Right lobe of liver (tissue), 6 donors: Measurements from ENCODE around the gene DET1. TPM values are rescaled to one million over a fixed set of nuclear protein-coding genes. Genes with fewer than 3 reads are reported as not detected.
"Not testable (repeated sequence)": the region's sequence is repeated elsewhere in the genome, so short reads cannot be mapped to it uniquely, and the experiment has no call there.

Experiments
- ATAC-seq, 4 donors: fragments of 200-7000 bp; cut with Tn5 transposase; one replicate each; pipeline ENCODE4 v1.9.1; 2020; ENCODE audit warnings: mild to moderate bottlenecking in 4 of 4, moderate library complexity in 4 of 4
- DNase-seq, 3 donors: peaks; one replicate each; pipeline ENCODE4 v3.0.0-alpha.2; 2020
- H3K27ac ChIP-seq, 3 donors: fragments of 200-600 bp; one replicate each; pipeline ENCODE4 v1.8.0; 2022
- H3K27me3 ChIP-seq, 2 donors: fragments of 200-600 bp; one replicate each; pipeline ENCODE4 v1.8.0; 2022
- H3K36me3 ChIP-seq, 4 donors: fragments of 200-600 bp; sonication (generic) in 1 of 4; one replicate each; pipeline versions ENCODE4 v1.5.1 to v1.8.0; 2017 to 2022; ENCODE audit warnings: control low read depth in 1 of 4
- H3K4me1 ChIP-seq, 4 donors: fragments of 200-600 bp; sonication (generic) in 1 of 4; one replicate each; pipeline versions ENCODE4 v1.5.1 to v1.8.0; 2017 to 2022; ENCODE audit warnings: control low read depth in 1 of 4
- H3K4me3 ChIP-seq, 3 donors: fragments of 200-600 bp; one replicate each; pipeline ENCODE4 v1.8.0; 2022
- H3K9me3 ChIP-seq, 4 donors: fragments of 200-600 bp; sonication (generic) in 1 of 4; one replicate each; pipeline versions ENCODE4 v1.5.1 to v1.8.0; 2017 to 2022; ENCODE audit warnings: control low read depth in 1 of 4
- CTCF ChIP-seq, 4 donors: fragments of 200-600 bp in 3 of 4; fragments of 450-650 bp in 1 of 4; IDR thresholded peaks; one replicate each; pipeline versions ENCODE4 v1.5.1 to v1.8.0; 2016 to 2022; ENCODE audit warnings: antibody characterized with exemption in 4 of 4, mild to moderate bottlenecking in 2 of 4
- POLR2A ChIP-seq: fragments of 450-650 bp; IDR thresholded peaks from one replicate; pipeline ENCODE4 v1.6.1; 2017; ENCODE audit warnings: antibody characterized with exemption, mild to moderate bottlenecking
- WGBS: methylation state at CpG from one replicate; pipeline ENCODE4 v1.1.6; 2018; ENCODE audit warnings: low coverage, low lambda C conversion rate; ENCODE audit not compliant: insufficient coverage; ENCODE audit errors: missing lambda C conversion rate; 5-methylcytosine and 5-hydroxymethylcytosine counted together
- intact Hi-C, 2 donors: fragments of 100-400 bp; cut with DNase I; formaldehyde crosslinking; loops; one replicate each; pipeline versions ENCODE4 v1.11.2 to v1.14.1; 2022
- total RNA-seq, 6 experiments: library from RNA; depleted of rRNA in 2 of 6; stranded (reverse); fragments of >200 nt in 2 of 6; fragmentation: NEBNext Ultra II Directional in 3 of 6; extraction: Animal tissue kit (Norgen Biotek cat#: 25700) in 3 of 6; gene quantifications; one replicate each; pipeline versions ENCODE4 v1.1.0 to v1.2.4, GENCODE V29; 2016 to 2023
- donor health status: DM: no; HTN: yes; CAD: no.
- donor health status: DM: no; HTN: no; CAD: no.
- donor health status: DM: no; HTN: no; CAD: no.
- donor health status: DM: no; HTN: yes; CAD: no.
- donor health status: DM: no; HTN: yes; CAD: no.

Gene DET1
- total RNA-seq, 6 experiments from 2014 or later: 1.3 to 2.5 (median 1.9) TPM

- H3K27ac ChIP-seq: no peak overlapping the region
- peaks cover 0 to 31% (median 7%) of the 10 kb centered on the region in 4 donors for H3K36me3 ChIP-seq
- no peak for TF ChIP-seq POLR2A
- TF ChIP-seq CTCF (IDR thresholded peaks at IDR 0.05): no peak
- H3K9me3 ChIP-seq: no peaks in the 10 kb centered on the region
- H3K4me1 ChIP-seq: peaks cover 0 to 4% (median 2%) of the 10 kb centered on the region in 4 donors
- H3K4me3 ChIP-seq: no peak overlapping the region
- intact Hi-C loops: loop anchor here in 1 of 2 donors (10.0 kb wide), 1 partner anchor 137 kb away; no protein-coding TSS in a partner anchor
- H3K27me3 ChIP-seq: no peaks in the 10 kb centered on the region
- no peak for ATAC-seq
- WGBS: 86% methylated on average over 5 of the region's 5 CpGs
- no peak for DNase-seq
Observed at GRCh38 chr15:88477904-88478303, 68.6 kb downstream of the DET1 start.

GRCh38 chr15:88477126-88477525 lies 69.4 kb downstream of the DET1 start:
- no peak overlapping the region for H3K4me3 ChIP-seq
- H3K27me3 ChIP-seq: no peaks in the 10 kb centered on the region
- ATAC-seq (no peak), DNase-seq (no peak)
- peaks cover 0 to 38% (median 7%) of the 10 kb centered on the region in 4 donors for H3K36me3 ChIP-seq
- H3K27ac ChIP-seq: no peak overlapping the region
- peaks cover 0 to 4% (median 2%) of the 10 kb centered on the region in 4 donors for H3K4me1 ChIP-seq
- H3K9me3 ChIP-seq: no peaks in the 10 kb centered on the region
- intact Hi-C loops: loop anchor here in 1 of 2 donors (10.0 kb wide), 1 partner anchor 138 kb away; no protein-coding TSS in a partner anchor
- 80% methylated on average over 1 of the region's 7 CpGs for whole genome bisulfite sequencing
- TF ChIP-seq CTCF (IDR thresholded peaks at IDR 0.05) (no peak), POLR2A (no peak)

- ATAC-seq: peak; percentile 98 to 100 (median 99)
- peak; percentile 47 to 82 (median 67) for DNase-seq
- TF ChIP-seq CTCF (IDR thresholded peaks at IDR 0.05) (peak; percentile 58 to 81 (median 70)), POLR2A (no peak)
- Histone ChIP-seq H3K36me3 (peaks cover 0 to 38% (median 7%) of the 10 kb centered on the region in 4 donors), H3K4me1 (peaks cover 0 to 4% (median 2%) of the 10 kb centered on the region in 4 donors), H3K27ac (no peak overlapping the region), H3K4me3 (no peak overlapping the region), H3K9me3 (no peaks in the 10 kb centered on the region), H3K27me3 (no peaks in the 10 kb centered on the region)
- WGBS: 19% methylated on average over 8 of the region's 8 CpGs
- intact Hi-C loops: loop anchor here in 1 of 2 donors (10.0 kb wide), 1 partner anchor 138 kb away; no protein-coding TSS in a partner anchor
Observed at GRCh38 chr15:88476635-88477060, 69.8 kb downstream of the DET1 start.

GRCh38 chr15:88473661-88474293 lies 72.7 kb downstream of the DET1 start:
- H3K9me3 ChIP-seq, H3K4me3 ChIP-seq, ATAC-seq, H3K4me1 ChIP-seq, H3K27me3 ChIP-seq, H3K27ac ChIP-seq, DNase-seq: not testable (repeated sequence)
- WGBS: 87% methylated on average over 4 of the region's 4 CpGs
- peaks cover 0 to 38% (median 7%) of the 10 kb centered on the region in 4 donors for H3K36me3 ChIP-seq
- intact Hi-C loops: loop anchor here in 1 of 2 donors (10.0 kb wide), 1 partner anchor 141 kb away; no protein-coding TSS in a partner anchor

- no peaks in the 10 kb centered on the region for H3K27me3 ChIP-seq
- no peaks in the 10 kb centered on the region for H3K9me3 ChIP-seq
- no peak for TF ChIP-seq CTCF (IDR thresholded peaks at IDR 0.05)
- TF ChIP-seq POLR2A: no peak
- H3K4me1 ChIP-seq: peaks cover 0 to 12% (median 4%) of the 10 kb centered on the region in 4 donors
- ATAC-seq (no peak), DNase-seq (no peak)
- no peak overlapping the region for H3K4me3 ChIP-seq
- 62% methylated on average over 4 of the region's 4 CpGs for WGBS
- H3K27ac ChIP-seq: no peak overlapping the region
- peaks cover 0 to 26% (median 5%) of the 10 kb centered on the region in 4 donors for H3K36me3 ChIP-seq
- intact Hi-C loops: loop anchor here in 1 of 2 donors (10.0 kb wide), 1 partner anchor 143 kb away; no protein-coding TSS in a partner anchor
Observed at GRCh38 chr15:88472225-88472624, 74.3 kb downstream of the DET1 start.
